ENCODE results near the gene IFIT5.
"Not testable (repeated sequence)": the region's sequence is repeated elsewhere in the genome, so short reads cannot be mapped to it uniquely, and the experiment has no call there.

IFIT5 gene

DNA sequence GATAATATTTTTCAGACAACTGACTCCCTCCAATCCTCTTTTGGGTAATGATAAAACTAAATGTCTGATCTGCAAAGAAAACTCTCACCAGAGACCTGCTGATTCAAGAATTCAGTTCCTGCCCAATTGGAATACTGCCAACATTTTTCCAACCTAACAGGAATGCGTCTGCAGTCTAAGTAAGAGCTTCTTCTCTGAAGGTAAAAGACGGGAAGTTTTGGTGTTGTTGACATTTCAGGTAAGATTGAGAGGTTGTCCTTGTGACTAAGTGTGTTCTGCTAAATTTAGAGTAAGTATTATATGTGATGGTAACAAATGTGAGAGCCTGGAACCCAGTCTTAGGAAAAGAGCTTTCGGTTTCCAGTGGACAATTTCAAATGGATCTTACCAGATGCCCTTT lies 17.6 kb downstream of the IFIT5 start:
- no peak for DNase-seq (ENCODE audit: low read depth, low spot score)

DNA sequence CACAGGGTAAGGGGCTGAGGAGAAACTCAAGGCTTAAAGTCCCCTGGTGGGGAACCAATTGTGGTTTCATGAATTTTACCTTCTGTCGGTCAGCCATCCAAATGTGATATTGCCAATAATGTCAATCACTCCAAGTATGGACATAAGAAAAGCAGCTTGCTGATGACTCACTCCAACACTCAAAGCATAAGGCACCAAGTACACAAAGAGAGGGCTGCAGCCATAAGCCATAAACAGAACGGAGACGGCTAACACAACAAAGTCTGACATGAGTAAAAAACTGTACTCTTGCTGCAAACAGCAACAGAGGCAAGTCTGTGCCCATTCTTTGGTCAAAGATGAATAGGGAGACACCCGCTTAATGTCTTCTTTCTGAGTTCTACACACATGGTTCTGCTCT lies 24.2 kb downstream of the IFIT5 start:
- no peak for DNase-seq (ENCODE audit: low read depth, low spot score)

DNA sequence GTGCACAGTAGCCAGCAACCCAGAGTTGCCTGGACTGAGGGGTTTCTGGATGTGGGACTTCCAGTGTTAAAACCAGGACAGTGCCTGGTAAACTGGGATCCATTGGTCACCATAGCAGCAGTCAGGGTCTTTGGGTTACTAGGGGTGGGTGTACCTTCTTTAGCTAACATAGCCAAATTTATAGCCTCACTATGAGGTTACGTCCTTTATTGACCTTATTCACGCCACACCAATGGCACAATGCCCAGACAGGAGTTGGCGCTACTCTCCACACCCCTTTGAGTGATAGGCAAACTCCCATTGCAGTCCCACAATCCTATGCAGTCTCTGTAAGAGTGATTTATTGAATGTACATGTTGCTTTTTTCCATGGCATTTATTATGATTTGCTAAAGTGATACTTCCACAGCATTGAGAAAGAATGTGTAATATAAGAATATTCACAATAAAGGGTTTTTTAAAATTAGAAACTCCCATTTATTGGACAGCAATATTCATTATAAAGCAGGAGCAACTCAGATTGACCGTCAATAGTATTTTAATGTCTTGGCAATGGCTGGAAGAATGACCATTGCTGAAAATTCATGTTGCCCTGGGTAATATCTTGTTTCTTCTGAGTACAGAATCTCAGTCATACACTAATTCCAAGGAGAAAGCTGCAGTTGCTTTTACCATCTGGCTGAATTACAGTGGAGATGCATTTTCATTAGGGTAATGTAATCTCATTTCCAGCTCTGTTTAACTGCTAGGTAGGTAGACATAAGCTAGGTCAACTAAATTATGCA lies 26.1 kb downstream of the IFIT5 start:
- DNase-seq (ENCODE audit: low read depth, low spot score) = no peak

DNA sequence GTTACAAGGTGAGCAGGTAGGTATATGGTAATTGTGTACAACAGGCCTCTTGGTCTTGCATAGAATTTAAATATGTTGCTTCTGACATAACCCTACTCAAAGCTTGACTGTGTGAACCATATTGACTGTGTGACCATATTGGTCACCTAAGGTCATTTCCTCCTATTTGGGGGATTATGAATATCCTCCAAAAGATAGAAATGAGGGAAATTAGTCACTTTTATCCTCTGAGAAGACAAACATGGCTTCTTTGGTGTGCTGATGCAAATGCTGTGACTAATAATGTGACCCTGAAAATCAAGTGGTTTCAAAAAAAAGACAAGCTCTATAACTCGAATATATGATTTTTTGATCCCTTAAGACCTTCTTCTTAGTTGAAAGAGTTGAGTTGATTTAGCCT lies 27.9 kb downstream of the IFIT5 start:
- DNase-seq (ENCODE audit: low read depth, low spot score) = no peak

DNA sequence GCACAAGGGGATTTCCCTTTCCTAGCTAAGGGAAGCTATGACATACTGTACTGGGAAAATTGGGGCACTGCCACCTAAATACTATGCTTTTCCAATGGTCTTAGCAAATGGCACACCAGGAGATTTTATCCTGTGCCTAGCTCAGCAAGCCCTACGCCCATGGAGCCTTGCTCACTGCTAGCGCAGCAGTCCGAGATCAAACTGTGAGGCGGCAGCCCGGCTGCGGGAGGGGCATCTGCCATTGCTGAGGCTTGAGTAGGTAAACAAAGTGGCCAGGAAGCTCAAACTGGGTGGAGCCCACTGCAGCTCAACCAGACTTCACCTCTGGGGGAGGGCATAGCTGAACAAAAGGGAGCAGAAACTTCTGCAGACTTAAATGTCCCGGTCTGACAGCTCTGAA lies 30.5 kb downstream of the IFIT5 start:
- not testable (repeated sequence) for DNase-seq (ENCODE audit: low read depth, low spot score)

DNA sequence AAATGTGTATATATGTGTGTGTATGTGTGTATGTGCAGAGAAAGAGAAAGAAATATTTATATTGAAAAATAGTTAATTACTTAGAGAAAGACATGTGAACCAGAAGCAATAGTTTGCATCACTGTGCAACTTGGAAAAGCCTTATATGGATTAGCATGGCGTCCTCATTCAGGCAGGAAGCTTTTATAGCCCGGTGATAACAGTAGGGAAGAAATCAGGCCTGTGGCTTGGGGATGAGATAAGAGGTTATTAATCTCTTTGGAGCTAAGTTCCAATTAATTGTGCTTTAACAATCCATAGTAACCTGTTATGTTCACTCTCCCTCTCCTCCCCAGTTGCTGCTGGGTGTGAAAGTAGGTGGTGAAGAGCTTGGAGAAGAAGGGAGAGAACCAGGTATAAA lies 36.5 kb downstream of the IFIT5 start:
- no peak for DNase-seq (ENCODE audit: low read depth, low spot score)

DNA sequence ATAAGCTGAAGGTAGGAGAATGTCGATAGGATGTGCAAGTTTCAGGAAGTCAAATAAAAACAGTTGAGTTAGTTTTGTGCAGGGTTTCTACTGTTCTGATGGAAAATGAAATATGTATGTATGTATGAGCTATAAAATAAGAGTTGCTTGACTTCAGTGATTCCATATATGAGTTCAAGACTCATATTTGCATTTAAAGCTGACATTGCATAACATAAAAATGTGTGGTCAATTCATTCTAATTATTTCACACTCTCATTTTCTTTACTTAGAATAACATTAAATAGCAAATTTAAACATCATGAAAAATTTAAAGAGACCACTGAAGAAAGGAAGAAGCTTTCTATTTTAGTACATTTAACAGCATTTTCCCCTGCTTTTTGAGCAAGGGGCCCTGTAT lies 37.8 kb downstream of the IFIT5 start:
- no peak for DNase-seq (ENCODE audit: low read depth, low spot score)

DNA sequence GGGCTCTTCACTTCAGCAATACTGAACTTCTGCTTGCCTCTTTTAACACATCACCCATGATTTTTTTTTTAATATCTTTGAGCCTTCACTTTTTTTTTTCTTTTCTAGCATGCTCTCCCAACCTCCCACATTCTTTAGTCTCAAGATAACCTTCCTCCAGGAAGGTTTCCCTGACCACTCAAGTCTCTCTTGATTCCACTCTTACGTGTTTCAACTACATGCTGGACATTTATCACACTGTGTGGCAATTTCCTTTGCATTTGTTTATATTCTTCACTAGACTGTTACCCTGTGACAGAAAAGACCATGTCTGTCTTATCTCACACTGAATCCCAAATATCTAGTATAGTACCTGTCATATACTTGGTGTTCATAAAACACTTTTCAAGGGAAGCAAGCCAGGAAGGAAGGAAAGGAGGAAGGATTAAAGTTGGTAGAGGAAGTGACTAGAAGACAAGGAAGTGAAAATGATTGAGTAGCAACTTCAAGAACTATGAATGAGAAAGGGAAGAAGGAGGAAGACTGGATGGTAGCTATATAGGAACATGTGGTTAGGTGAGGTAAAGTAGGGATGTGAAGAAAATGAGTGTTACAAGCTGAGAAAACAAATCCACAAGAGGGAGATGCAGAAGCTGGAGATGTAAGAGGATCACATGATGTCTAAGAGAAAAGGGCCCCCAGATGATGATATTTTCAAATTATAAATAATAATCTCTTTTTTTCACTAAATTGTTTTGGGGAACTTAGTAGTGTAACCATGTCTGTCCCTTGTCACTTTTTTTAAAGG lies 40.4 kb downstream of the IFIT5 start:
- DNase-seq (ENCODE audit: low read depth, low spot score) = no peak

DNA sequence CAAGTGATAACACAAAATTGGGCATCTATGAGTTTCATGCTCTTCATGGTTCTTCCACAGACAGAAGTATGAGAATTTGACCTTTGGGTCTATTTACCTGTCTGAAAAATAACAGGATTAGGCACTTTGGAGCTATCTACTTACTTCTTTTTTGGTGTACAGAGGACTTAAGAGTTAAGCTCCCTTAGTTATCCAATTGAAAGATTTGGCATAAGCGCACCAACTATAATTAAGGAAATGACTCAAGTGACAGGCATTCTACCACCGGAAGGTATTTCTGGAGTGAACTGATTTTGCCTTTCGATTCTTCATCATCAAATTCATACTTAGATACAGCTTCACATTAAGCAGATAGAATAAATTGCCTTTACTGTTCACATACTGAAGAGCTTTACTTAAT lies 43.9 kb downstream of the IFIT5 start:
- no peak for DNase-seq (ENCODE audit: low read depth, low spot score)

DNA sequence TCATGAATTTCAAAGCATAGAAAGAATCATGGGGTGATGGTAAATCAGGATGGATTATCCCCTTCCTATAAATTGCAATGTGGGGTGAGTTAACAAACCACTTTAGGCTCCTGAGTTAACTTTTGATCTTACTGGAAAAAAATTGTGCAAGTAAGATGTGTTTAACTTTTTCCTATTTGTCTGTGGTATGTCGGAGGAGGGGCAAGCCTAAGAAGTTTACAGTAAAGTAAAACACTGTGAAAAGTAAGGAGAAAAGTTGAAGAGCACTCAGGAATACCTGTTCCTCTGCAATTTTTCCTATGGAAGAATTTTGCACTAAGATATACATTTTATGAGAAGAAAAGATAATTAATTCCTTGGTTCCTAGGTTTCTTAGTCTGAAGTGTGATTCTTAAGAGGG lies 44.4 kb downstream of the IFIT5 start:
- DNase-seq (ENCODE audit: low read depth, low spot score) = no peak

DNA sequence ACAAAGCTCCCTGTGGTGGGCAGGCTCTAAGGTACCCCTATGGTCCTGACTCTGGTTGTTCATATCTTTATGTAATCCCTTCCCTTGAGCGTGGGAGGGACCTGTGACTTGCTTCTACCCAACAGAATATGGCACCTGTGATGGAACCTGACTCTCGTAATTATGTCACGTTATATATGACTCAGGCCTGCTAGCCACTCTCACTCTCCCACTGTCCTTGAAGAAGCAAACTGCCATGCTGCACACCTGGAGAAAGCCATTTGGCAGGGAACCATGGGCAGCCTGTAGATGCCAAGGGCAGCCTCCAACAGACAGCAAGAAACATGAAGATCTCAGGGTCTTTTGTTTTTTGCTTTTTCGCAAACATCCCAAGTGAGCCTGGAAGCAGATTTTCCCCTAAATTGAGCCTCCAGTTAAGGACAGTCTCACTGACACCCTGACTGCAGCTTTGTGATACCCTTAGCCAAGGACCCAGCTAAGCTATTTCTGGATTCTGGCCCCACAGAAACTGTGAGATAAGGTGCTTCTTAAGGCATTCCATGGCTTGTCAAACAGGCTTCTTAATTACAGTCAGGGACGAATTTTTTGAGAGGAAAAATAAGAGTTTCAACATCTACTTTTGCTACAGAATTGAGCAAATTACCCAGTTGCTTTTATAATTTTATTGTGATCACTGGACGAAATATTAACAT lies 49.6 kb downstream of the IFIT5 start:
- DNase-seq (ENCODE audit: low read depth, low spot score) = no peak

DNA sequence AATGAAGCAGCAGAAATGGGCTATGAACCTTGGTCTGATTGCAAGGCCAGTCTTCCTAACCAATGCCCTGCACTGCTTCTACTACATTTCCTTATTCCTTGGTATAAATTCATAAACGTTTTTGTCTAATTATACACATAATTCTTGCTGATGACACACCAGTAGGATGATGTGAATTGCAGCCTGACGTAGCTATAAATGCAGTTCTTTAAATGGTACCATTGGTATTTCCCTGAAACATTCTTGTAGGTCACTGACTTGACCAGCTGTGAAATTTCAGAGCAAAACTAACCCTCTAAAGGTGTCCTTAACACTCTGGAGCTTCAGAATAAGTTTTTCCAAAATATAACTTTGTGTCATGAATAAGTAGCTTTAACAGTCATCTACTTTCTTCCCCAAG lies 50.8 kb downstream of the IFIT5 start:
- DNase-seq (ENCODE audit: low read depth, low spot score) = no peak

DNA sequence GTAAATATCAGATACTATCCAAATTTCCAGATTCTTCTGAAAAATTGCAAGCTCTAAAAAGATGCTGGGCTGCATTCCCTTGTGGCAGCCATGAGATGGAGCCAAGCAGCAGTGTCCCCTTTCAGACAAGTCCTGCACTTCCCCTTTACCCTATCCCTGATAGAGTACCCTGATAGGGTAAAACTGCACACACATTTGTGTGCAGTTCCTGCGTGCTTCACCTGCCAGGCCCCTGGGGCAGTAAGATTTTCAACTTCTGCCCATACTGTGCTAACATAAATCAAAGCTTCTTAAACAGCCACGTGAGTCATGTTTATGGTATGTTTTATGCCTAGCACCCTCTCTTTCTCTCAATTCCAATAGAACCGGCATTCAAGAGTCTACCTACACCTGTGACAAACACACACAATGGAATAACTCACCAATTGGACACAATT lies 52.2 kb downstream of the IFIT5 start:
- DNase-seq (ENCODE audit: low read depth, low spot score) = peak; percentile 18

DNA sequence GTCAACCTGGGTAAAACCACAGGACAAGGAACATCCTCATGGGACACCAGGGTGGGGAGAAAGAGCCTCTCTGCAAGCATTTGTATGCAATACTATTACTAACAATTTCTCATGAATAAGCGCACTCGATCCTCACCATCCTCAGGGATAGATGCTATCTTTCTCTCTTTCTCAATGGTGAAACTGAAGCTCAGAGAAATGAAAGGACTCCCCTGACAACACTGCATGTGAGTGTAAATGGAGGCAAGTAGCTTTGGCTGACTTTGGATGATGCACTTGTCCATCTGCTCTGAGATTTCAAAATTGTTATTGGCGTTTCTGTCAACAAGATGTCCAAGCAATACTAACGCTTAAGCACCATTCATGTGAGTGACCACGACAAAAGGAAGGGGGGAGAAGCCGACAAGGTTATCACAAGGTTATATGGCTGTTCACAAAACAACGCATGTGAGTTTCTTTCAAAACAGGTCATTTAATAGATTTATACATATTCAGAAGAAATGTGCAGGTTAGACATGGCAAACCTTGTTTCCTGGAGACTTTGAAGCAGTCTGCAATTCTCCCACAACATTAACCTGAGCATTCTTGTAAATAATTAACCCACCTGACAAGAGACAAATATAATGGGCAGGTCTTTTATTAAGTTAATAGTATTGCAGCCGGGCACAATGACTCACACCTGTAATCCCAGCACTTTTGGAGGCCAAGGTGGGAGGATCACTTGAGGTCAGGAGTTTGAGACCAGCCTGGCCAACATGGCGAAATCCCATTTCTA lies 54.0 kb downstream of the IFIT5 start:
- no peak for DNase-seq (ENCODE audit: low read depth, low spot score)

DNA sequence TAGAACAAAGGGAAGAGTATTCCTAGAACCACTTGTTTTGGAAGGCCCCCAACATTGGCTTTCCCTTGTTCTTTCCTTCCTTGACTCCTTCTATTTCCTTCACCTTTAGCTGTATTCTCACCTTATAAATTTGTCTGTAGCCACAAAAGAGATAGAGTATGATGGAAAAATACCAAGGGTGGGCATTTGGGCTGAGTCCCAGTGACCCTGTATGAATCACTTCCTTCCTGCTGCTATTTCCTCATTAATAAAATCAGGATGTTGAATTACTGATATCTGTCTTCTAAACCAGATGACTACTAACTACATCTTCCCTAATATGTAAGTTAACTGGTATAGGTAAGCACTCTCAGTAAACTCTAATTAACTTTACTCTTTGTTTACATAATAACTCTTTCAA lies 55.1 kb downstream of the IFIT5 start:
- DNase-seq (ENCODE audit: low read depth, low spot score) = no peak

Measured in ELF-1 (cell line).